HG02588 (cell line): ENCODE data around the gene PPARGC1A.

Experiments used
- ATAC-seq: cut with Tn5 transposase; IDR thresholded peaks from one replicate; pipeline ENCODE4 v1.9.1; 2021; ENCODE audit warnings: mild to moderate bottlenecking, moderate library complexity; ENCODE audit not compliant: unreplicated experiment

PPARGC1A gene

DNA sequence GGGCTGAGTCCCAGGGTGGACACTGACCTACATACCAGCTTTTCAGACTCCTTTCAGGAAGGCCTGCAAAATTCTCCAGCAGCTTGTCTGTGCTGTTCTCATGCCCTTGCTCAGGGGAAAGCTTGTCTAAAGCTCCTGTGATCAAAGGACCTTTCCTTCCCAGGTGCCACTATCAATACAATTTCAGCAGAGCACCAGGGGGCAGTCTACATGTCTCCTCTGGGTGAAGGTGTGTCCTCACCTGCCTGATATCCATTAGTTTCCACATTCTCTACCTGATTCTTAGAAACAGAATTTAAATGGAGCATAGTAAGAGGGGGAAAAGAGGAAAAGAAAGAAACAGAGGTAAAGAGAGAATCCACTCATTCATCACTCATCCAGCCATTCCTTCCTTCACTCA is 114.2 kb downstream of the PPARGC1A start:
- ATAC-seq: no peak

DNA sequence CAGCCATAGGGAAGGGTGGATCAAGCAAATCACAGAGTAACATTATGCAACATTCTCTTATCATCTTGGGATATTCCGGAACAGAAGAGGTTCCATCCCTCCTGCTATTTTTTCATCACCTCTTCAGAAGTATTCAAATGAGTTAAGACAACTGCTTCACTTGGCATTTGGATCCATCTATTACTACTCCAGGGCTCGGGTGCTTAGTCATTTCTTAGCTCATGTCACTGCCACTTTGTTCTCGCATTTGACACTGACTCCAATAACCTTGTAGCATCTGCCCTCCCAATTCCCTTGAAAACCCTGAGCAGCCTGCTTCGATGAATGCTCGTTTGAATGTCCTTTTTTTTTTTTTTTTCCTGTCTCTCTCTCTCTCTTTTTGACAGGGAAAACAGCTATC is 114.9 kb downstream of the PPARGC1A start:
- no peak for ATAC-seq

DNA sequence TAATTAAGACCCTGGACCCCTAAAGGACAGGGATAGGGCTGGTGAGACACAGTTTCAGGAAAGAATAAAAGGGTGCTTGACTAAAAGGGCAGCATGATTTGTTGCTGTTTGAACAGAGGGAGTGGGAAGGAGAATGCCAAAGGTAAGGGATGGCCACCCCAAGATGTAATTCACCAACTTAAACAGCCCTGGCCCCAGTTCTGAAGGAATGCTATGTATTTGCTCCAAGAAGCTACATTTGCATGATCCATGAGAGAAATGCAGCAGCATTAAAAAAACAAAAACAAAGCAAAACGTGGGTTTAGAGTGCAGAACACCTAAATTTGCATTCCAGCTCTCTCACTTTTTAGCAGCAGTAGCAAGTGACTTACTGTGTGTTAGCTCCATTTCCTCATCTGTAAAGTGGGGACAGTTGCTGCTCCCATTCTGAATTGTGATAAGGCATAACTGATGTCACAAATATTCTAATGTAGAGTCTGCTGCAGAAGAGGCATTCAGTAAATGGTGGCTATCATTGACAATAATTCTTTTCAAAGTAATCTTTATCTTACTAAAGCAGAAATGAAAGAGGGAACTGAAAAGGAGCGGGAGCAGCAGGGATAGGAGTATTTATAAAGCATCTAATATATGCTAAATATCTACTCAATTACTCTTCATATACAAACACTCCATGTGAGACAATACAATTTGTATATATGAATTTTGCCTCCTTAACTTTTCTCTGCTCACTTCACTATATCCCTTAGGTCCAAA is 115.8 kb downstream of the PPARGC1A start:
- ATAC-seq: no peak

DNA sequence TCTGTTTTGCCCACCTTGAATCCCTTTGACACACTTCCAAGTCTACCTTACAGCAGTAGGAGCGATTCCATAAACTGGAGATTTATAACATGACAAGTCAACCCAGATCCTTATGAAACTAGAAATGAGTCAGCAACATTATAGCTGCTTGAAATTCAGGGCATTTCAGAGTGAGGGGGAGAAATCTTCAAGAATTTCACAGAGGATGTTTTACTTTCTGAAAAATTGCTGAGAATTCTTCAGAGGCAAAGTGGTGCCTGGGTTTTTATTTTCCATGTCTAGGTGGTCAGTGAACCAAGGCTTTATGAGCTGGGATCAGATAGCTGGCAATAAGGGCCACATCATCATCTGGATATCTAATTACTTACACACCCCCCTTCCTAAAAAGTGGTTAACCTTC is 119.8 kb downstream of the PPARGC1A start:
- no peak for ATAC-seq

DNA sequence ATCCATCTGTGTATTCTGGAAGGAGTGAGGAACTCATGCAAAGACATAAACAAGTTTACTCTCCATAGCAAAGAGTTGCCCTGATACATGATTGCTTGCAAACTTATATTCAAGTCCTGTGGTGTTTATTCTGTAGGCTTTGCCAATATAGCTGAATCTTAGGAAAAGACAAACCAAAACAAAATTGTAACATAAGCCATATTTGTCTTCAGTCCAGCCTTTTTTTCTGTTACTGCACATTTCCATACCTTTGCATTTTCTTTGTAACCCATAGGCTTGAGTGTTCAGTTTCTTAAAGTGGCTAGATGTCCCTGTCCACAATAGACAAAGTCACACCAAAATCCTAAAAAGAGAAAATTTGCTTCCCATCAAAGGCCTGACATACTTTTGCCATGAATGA is 120.4 kb downstream of the PPARGC1A start:
- no peak for ATAC-seq

DNA sequence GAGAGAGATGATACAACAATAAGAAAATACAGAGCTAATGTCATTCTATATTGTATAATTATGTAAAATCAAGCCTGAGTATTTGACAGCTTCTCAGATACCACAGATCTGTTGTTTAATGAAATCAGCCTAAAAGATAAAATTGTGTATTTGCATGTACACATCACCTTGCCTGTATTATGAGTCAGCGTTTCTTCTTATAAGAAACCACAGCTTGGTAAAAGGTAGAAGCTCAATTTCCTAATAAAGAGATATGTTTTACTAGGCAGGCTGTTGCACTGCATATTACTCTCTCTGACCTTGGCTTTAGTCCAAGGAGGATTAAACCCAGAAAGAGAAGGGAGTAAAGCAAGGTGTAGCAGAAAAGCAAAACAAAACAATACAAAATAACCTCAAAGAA is 121.3 kb downstream of the PPARGC1A start:
- ATAC-seq: no peak

DNA sequence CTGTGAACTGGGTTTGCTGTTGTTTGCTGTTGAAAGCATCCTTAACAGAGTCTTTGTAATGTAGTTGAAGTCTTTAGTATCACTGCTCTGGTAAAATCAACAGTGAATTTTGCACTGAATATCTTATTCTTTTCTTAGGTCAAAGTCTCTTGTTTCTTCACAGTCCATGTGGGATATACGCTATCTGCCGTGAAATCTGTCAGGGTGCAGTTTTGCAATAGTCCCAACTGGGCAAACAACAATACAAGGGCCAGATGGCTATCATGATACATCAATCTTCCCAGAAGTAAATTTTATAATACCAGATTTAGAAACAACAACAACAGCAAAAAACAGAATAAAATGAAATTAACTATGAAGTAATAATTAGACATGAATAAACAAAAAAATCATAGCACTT is 123.5 kb downstream of the PPARGC1A start:
- no peak for ATAC-seq

DNA sequence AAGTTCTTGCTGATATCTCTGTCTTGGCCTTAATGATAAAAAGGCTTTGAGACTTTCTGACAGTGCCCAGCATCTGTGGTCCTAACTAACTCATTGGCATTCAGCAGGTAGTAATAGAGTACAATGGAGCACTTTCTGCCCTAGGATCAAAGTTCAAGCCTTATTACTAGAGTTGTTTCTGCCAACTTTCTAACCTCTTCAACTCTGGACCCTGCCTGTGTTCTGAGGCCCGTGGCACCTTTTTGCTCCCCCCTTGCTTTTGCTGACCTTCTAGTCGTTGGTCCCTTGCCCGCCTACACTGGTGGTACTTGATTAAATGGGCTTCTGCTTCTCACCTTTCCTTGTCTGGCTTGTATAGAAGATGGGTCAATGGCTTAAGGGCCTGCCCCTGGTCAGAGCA is 126.3 kb downstream of the PPARGC1A start:
- ATAC-seq: no peak

DNA sequence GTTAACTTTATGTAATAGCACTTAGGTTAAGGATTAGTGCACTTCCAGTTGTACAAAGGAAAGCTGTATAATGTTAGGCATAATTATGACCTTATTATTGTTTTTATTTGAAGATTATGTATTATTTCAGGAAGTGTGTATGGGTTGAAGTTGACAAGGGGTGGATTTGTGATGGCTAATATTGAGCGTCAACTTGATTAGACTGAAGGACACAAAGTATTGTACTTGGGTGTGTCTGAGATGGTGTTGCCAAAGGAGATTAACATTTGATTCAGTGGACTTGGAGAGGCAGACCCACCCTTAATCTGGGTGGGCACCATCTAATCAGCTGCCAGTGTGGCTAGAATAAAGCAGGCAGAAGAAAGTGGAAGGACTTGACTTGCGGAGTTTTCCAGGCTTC is 127.3 kb downstream of the PPARGC1A start:
- ATAC-seq: no peak

DNA sequence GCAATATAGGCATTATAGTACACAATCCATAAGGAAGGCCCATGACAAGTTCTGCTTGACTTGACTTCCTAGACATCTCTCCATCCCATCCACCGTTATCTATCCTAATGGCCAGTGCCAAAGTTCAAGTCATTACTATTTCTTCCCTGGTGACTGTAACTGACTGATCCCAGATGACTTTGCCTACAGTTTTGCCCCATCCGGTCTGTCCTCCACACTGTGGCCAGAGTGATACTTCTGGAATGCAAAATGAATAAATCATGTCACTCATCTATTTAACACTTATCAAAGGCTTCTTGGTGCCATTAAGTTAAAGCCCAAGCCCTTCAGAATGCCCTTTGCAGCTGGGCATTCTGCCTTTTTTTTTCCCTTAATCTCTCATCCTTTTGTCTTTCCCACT is 130.8 kb downstream of the PPARGC1A start:
- ATAC-seq: no peak

DNA sequence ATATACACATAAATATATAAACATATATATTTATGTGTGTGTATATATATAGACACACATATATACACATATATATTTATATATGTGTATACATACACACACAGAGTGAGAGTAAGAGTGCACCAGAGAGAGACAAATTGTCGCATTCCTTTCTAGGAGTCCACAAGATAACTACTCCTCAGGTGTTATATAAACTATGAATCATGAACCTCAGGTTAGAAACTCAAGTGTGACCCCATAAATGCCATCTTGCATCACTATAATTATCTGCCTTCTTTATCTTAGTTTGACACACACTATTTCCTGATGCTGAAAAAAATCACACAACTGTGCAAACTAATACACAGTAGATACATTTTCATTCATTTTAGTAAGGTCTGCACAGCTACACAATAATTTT is 135.2 kb downstream of the PPARGC1A start:
- ATAC-seq: no peak

DNA sequence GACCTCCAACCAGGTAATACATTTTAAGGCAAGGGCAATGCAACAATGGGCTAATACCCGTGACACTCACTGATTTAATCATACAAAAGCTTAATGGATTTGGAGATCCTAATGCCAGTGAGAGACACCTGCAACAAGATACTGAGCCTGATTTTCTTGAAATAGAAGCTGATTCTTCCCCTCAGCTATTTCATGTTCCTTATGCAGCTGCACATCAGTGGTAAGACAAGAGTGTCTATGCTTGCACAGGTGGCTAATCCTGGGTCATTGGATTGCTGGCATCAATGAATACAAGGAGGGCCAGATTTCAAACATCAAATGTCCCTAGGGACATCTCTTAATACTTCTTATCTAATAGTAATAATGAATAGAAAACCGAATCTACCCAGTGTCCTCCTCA is 139.7 kb downstream of the PPARGC1A start:
- ATAC-seq: no peak

DNA sequence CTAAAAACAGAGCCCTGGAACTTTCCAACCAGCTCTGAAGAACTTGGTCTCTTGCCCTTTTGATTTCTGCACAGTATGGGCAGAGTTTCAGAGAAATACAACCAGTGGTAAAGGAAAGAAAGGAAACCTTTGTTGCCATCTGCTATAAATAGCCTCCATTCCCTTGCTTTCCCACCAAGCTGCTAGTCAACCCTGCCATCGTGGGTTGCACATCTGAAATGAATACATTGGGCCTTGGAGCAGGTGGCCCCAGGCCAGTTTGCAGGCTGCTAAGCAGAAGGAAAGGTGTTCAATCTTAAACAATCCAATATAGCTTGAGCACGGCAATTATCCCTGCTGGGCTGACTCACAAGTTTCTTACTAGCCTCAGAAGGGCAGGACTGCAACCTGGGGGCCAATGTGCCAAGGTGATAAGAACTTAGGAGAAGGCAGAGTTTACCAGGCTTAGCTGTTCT is 142.5 kb downstream of the PPARGC1A start:
- ATAC-seq: no peak

DNA sequence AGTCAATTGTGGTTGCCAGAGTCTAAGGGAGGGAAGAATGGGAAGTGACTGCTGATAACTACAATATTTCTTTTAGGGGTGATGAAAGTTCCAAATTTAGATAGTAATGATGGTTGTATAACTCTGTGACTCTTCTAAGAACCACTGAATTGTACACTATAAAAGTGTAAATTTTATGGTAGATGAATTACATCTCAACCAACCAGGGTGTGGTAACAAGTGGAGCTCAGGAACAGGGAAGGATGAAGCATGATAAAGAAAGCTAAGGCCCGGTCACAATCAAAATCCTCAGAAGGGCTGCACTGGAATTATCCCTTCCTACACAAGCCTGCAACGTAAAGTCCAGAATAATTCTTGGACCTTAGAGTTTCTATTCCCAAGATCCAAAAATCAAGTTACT is 143.2 kb downstream of the PPARGC1A start:
- no peak for ATAC-seq

DNA sequence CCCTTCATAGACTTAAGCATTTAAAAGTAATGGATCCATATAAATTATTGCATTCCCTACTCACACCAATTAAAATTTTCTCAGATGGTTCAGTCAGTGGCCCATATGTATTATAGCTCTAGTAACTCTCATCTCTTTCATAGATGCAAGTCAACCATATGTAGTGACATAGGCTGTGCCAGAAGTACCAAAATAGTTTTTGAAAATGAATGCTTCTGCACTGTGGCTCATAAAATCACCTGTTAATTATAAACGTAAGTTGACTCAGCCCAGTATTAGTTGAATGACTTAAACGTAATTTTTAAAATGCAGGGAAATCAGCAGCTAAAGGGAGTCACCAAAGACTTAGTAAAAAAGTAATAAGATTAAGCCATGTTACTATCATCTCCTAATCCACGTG is 143.8 kb downstream of the PPARGC1A start:
- ATAC-seq: no peak

DNA sequence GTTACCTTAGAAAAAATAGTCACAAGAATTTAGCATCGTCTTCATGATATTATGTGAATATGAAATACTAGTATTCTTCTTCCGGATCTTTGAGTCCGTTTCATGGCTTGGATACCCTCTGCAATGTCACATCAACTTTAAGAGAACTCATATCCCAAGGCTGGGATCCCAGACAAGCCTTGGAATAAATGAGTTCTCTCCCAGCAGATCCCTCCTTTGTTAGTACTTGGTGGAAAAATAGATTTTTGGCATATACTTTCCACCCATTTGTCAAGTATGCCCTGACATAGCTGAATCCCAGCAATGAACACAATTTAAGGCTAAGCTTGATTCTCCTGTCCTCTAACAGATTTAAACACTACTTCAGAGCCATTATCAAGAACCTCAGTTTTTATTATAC is 144.5 kb downstream of the PPARGC1A start:
- no peak for ATAC-seq
